Peyer's patch (tissue), 4 donors: ENCODE measurements around the gene IRF2BP2. TPM values are rescaled to one million over a fixed set of nuclear protein-coding genes. Genes with fewer than 3 reads are reported as not detected.

Source experiments
- DNase-seq, 3 donors: peaks; one replicate each; pipeline ENCODE4 v3.0.0-alpha.2; 2017 to 2019
- H3K27ac ChIP-seq, 4 donors: fragments of 200-600 bp; sonication (generic); one replicate each; pipeline ENCODE4 v1.5.1; 2016 to 2019
- H3K27me3 ChIP-seq, 2 donors: fragments of 200-600 bp; sonication (generic); one replicate each; pipeline ENCODE4 v1.5.1; 2019
- H3K36me3 ChIP-seq, 3 donors: fragments of 200-600 bp; sonication (generic); one replicate each; pipeline ENCODE4 v1.5.1; 2016 to 2019
- H3K4me1 ChIP-seq, 4 donors: fragments of 200-600 bp; sonication (generic); one replicate each; pipeline ENCODE4 v1.5.1; 2016 to 2019
- H3K4me3 ChIP-seq, 4 donors: fragments of 200-600 bp; sonication (generic); 1 replicate in 3 of 4; 2 replicates in 1 of 4; pipeline ENCODE4 v1.5.1; 2016 to 2019; ENCODE audit warnings: mild to moderate bottlenecking in 1 of 4
- H3K9me3 ChIP-seq, 4 donors: fragments of 200-600 bp; sonication (generic); one replicate each; pipeline ENCODE4 v1.5.1; 2016 to 2019; ENCODE audit warnings: mild to moderate bottlenecking in 1 of 4
- POLR2A ChIP-seq, 2 donors: fragments of 450-650 bp; IDR thresholded peaks; one replicate each; pipeline ENCODE4 v1.5.1; 2017; ENCODE audit warnings: antibody characterized with exemption in 2 of 2, mild to moderate bottlenecking in 2 of 2, moderate library complexity in 2 of 2
- total RNA-seq, 4 donors: library from RNA; depleted of rRNA; stranded (reverse); fragments of >200 nt; gene quantifications; one replicate each; pipeline ENCODE4 v1.1.0, GENCODE V29; 2016
- TF ChIP-seq, protein P1 (sequence below), 6 experiments: fragments of 450-650 bp in 4 of 6; fragments of 200-600 bp in 2 of 6; sonication (generic) in 1 of 6; IDR thresholded peaks; one replicate each; pipeline ENCODE4 v1.5.1; 2017 to 2019; ENCODE audit warnings: antibody characterized with exemption in 6 of 6, mild to moderate bottlenecking in 3 of 6, moderate library complexity in 1 of 6

Gene IRF2BP2
- total RNA-seq, 4 donors from 2014 or later, result 73.4 to 99.6 (median 86.5) TPM

DNA sequence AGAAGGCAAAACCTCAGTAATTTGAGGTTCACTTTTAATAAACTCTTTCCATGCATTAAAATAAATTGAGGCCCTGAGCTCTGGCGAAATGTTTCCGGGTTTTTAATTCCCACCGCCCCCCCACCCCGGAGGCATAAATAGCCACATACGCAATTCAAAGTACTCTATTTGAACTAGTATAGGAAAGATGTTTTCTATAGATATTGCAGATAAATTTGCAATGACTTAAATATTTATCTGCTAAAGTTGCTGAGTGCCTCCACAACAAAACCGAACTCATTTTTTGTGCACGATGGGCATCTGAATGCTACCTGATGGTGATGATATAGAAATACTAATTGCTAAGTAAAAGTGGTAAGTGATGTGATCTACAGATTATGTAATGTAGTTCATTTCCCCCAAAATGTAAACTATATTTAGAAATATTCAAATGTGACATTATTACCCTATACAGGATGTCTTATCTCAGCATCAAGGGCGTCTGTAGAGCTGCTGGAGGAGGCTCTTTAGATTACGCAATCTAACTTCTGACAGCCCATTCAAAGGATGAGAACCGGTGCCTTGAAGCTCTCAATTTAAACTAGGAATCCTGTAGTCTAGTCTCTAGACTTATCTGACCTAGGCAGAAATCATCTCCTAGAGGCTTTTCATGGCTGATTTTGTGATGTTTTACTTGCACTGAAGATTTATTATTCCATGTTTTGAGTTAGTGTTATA lies 8.5 kb downstream of the IRF2BP2 start:
- no peaks in the 10 kb centered on the region for H3K27me3 ChIP-seq
- no peaks in the 10 kb centered on the region for H3K9me3 ChIP-seq
- H3K36me3 ChIP-seq, result peaks cover 0 to 1% (median 0%) of the 10 kb centered on the region in 3 donors
- no peak for TF ChIP-seq POLR2A (IDR thresholded peaks at IDR 0.05)
- TF ChIP-seq, protein P1, sequence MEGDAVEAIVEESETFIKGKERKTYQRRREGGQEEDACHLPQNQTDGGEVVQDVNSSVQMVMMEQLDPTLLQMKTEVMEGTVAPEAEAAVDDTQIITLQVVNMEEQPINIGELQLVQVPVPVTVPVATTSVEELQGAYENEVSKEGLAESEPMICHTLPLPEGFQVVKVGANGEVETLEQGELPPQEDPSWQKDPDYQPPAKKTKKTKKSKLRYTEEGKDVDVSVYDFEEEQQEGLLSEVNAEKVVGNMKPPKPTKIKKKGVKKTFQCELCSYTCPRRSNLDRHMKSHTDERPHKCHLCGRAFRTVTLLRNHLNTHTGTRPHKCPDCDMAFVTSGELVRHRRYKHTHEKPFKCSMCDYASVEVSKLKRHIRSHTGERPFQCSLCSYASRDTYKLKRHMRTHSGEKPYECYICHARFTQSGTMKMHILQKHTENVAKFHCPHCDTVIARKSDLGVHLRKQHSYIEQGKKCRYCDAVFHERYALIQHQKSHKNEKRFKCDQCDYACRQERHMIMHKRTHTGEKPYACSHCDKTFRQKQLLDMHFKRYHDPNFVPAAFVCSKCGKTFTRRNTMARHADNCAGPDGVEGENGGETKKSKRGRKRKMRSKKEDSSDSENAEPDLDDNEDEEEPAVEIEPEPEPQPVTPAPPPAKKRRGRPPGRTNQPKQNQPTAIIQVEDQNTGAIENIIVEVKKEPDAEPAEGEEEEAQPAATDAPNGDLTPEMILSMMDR (IDR thresholded peaks at IDR 0.05), result no peak
- peak in 1 of 3 donors; percentile 28 for DNase-seq
- peaks cover 0 to 46% (median 27%) of the 10 kb centered on the region in 4 donors for H3K4me1 ChIP-seq
- no peak overlapping the region for H3K4me3 ChIP-seq
- peak overlapping the region; percentile 97 to 100 (median 99) for H3K27ac ChIP-seq

DNA sequence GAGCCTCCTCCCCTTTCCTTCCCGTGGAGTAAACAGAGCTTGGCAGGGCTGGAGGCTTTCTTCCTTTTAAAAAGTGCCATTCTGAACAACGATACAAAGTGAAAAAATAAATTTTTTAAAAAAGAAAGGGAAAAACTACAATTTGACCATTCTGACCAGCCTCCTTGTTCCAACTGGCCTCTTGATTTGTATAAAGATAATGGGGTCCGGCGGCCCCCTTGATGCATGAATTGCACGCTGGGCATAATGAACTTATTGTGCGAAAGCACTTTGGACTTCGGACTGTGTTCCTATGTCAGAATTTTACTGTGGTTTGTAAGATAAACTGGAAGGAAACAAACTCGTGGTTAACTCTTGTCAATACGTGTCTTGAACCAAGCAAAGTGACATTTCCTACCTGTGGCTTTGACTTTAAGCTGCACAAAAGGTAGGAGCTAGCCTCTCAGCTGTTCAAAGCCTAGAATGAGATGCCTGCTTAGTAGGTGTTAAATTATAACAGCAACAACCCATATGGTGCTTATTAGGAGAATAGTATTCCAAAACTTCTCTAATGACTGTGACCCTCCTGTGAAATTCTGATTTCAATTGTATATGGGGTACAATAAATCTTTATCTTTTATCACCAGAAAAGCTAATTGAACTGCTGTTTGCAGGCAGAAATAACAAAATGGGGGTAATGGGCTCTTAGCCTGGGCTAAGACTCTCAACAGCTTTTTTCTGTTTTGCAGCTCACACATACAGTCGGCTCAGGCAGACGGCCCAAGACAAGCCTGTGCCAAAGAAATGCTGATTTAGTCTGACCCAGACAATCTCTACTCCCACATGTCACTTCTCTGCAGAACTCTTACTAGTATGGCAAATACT lies 9.3 kb downstream of the IRF2BP2 start:
- Histone ChIP-seq H3K4me1 (peaks cover 0 to 46% (median 27%) of the 10 kb centered on the region in 4 donors), H3K27me3 (no peaks in the 10 kb centered on the region), H3K9me3 (no peaks in the 10 kb centered on the region), H3K27ac (peak overlapping the region; percentile 97 to 100 (median 99)), H3K36me3 (no peaks in the 10 kb centered on the region), H3K4me3 (peak overlapping the region; percentile 44 to 67 (median 58))
- TF ChIP-seq POLR2A (IDR thresholded peaks at IDR 0.05), result peak; percentile 17 to 30
- TF ChIP-seq, protein P1 (IDR thresholded peaks at IDR 0.05), result no peak
- peak in 2 of 3 donors; percentile 37 to 77 for DNase-seq

DNA sequence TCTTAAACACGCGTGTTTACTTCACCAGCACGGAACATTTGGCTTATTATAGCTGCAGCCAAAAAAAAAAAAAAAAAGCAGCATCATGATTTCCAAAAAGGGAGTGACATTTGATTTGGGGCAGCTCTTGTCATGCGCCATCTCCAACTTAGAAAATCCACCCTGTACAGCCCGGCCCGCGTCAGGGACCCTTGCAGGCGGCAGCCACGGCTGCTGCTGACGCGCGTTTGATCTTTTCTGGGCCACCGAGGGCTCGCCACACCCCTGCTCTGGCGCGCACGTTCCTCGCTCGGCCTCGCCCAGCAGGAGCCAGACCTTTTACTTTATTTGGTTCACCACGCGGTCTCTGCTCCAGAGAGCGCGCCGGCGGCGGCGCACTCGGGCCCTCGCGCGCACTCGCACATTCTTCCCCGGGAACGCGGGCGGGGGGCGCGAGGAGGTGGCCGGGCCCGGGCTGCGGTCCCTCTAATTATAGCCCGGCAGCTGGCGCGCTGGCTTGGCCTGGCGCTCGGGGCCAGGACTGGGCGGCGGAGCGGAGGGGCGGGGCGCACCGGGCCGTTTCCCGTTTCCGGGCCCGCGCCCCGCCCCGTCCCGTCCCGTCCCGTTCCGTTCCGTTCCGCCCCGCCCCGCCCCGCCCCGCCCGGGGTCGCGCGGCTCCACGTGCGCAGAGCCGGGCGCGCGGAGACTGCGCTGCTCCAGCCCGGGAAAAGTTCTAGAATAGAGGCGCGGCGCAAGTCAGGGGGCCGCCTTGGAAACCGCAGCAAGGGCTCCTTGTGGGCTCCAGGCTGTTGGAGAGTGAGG lies 10.2 kb downstream of the IRF2BP2 start:
- no peaks in the 10 kb centered on the region for H3K36me3 ChIP-seq
- H3K4me1 ChIP-seq, result peaks cover 0 to 46% (median 27%) of the 10 kb centered on the region in 4 donors
- H3K4me3 ChIP-seq, result peak overlapping the region; percentile 44 to 67 (median 58)
- peak overlapping the region; percentile 97 to 100 (median 99) for H3K27ac ChIP-seq
- peak; percentile 70 to 77 for TF ChIP-seq POLR2A (IDR thresholded peaks at IDR 0.05)
- TF ChIP-seq, protein P1 (IDR thresholded peaks at IDR 0.05), result peak in 1 of 6 experiments; percentile 27
- H3K9me3 ChIP-seq, result no peaks in the 10 kb centered on the region
- DNase-seq, result peak; percentile 81 to 94 (median 93)
- no peaks in the 10 kb centered on the region for H3K27me3 ChIP-seq

DNA sequence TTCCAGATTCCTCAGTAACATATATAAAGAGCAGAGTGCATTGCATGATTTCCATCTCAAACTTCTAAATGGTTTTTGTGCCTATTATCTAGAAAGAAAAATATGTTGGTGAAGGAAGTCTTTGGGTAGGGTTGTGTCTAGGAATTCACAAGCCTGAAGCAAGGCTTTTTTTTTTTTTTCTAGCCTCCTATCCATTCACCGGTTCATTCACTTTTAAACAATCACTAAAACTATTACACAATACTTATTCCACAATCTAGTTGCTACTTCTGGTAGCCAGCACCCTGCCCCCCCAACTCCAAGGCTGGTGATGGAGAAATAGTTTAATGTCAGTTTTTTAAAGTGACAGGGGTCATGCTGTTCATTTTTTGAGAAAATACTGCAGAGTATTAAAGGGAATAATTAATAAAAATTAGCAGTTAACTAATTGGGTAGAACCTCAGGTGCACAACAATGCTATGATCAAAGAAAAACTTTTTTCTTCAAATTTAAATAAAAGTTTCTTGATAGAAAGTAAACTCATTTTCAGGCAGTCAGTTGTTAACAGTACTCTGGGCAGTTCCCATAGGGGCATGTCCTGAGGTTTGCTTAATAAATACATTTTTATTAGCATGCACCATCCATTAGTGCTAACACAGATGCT lies 10.9 kb downstream of the IRF2BP2 start:
- Histone ChIP-seq H3K27me3 (no peaks in the 10 kb centered on the region), H3K4me3 (peak overlapping the region; percentile 44 to 67 (median 58)), H3K27ac (peak overlapping the region; percentile 97 to 100 (median 99)), H3K4me1 (peaks cover 0 to 45% (median 27%) of the 10 kb centered on the region in 4 donors), H3K9me3 (no peaks in the 10 kb centered on the region), H3K36me3 (no peaks in the 10 kb centered on the region)
- TF ChIP-seq, protein P1 (IDR thresholded peaks at IDR 0.05), result no peak
- TF ChIP-seq POLR2A (IDR thresholded peaks at IDR 0.05), result no peak
- peak in 2 of 3 donors; percentile 33 to 62 for DNase-seq
